Measurements from ENCODE around the gene CHST5. TPM values are rescaled to one million over a fixed set of nuclear protein-coding genes. Genes with fewer than 3 reads are reported as not detected.

The CHST5 gene
- total and polyA plus RNA-seq, 9 of the 15 experiments (the other 6 are each of a cell fraction or from before 2014, with no cell fraction given): 0.06 to 0.21 (median 0.14) TPM; not detected in 5

DNA sequence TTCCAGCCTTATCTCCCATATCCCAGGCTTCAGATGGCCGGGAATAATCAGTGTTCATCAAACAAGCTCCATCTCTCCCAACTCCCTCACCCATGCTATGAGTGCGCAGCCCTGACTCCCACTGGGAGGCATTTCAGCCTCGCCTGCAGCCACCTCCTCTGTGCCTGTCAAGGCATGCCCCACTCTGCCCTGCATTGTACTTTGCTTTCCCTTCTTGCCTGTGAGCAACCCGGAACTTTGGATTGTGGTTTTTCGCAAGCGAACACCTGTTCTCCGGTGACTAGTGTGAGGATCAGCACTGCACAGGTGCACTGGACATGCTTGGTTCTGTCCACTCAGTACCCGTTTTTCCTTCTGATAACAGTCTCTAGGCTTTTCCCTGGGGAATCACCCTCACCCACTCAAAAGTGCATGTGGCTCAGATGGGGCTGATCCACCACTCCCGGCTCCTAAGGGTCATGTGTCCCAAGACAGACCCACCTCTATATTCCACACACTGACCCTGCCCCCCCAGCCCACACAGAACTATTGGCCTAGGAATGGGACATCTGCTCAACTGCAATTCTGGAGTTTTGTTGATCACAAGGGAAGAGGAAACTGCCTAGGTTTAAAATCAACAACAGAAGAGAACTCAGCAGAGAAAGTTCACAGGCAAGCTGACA is 49.8 kb downstream of the CHST5 start (continued):
- TF ChIP-seq ZNF282 (CRISPR knock-in tag; IDR thresholded peaks at IDR 0.05) (no peak), JUN (IDR thresholded peaks at IDR 0.05; ENCODE audit: borderline replicate concordance, low read depth, low read length) (no peak), JUN (CRISPR knock-in tag; IDR thresholded peaks at IDR 0.05; ENCODE audit: borderline replicate concordance) (no peak), SREBF1 (IDR thresholded peaks at IDR 0.05; ENCODE audit: borderline replicate concordance, low read depth, low read length) (no peak), RBM14 (IDR thresholded peaks at IDR 0.05; ENCODE audit: borderline replicate concordance, insufficient read depth, low read depth, low read length) (no peak), PPARD (CRISPR knock-in tag; IDR thresholded peaks at IDR 0.05) (no peak), RFX5 (IDR thresholded peaks at IDR 0.05; ENCODE audit: low read depth, low read length) (no peak), NFXL1 (CRISPR knock-in tag; IDR thresholded peaks at IDR 0.05) (no peak), HMGN3 (IDR thresholded peaks at IDR 0.05; ENCODE audit: borderline replicate concordance, extremely low read depth, insufficient read length, low read depth, low read length) (no peak), ZNF695 (CRISPR knock-in tag; IDR thresholded peaks at IDR 0.05) (no peak), NR1H2 (CRISPR knock-in tag; IDR thresholded peaks at IDR 0.05) (no peak)
- TF ChIP-seq, protein P1, sequence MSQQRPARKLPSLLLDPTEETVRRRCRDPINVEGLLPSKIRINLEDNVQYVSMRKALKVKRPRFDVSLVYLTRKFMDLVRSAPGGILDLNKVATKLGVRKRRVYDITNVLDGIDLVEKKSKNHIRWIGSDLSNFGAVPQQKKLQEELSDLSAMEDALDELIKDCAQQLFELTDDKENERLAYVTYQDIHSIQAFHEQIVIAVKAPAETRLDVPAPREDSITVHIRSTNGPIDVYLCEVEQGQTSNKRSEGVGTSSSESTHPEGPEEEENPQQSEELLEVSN (IDR thresholded peaks at IDR 0.05; ENCODE audit: borderline replicate concordance in 1 of 2, extremely low read depth in 1 of 2, insufficient read depth in 1 of 2, insufficient read length in 1 of 2, low read depth in 1 of 2, low read length in 1 of 2, poor library complexity in 1 of 2, severe bottlenecking in 1 of 2): no peak

Data from K562 (cell line).